HEK293T (cell line): ENCODE results near the gene FTO.

Source experiments
- CTCF ChIA-PET: fragments of 350-600 bp; formaldehyde crosslinking; extraction: SDS; loops from one replicate; lab custom pipeline; 2021; ENCODE audit warnings: antibody characterized with exemption, inconsistent platforms; lab: Yijun Ruan, JAX
- POLR2A ChIA-PET: fragments of 350-600 bp; formaldehyde crosslinking; extraction: SDS; loops from one replicate; lab custom pipeline; 2020; ENCODE audit warnings: antibody characterized with exemption, inconsistent platforms; lab: Yijun Ruan, JAX
- DNase-seq: peaks from one replicate; pipeline ENCODE4 v3.0.0; 2012; ENCODE audit warnings: mixed read lengths; ENCODE audit errors: extremely low spot score
- ARNT ChIP-seq: fragments of 450-650 bp; IDR thresholded peaks from 2 replicates; pipeline ENCODE4 v1.6.1; 2017; ENCODE audit warnings: mild to moderate bottlenecking
- BHLHE40 ChIP-seq: fragments of 450-650 bp; IDR thresholded peaks from 2 replicates; pipeline ENCODE4 v1.6.1; 2016; ENCODE audit warnings: mild to moderate bottlenecking, moderate library complexity, borderline replicate concordance
- CTBP1 ChIP-seq: fragments of 450-650 bp; IDR thresholded peaks from 2 replicates; pipeline ENCODE4 v1.6.1; 2016; ENCODE audit warnings: borderline replicate concordance
- ELF4 ChIP-seq: fragments of 450-650 bp; IDR thresholded peaks from 2 replicates; pipeline ENCODE4 v1.6.1; 2017; ENCODE audit warnings: antibody characterized with exemption
- FOXA1 ChIP-seq: fragments of 450-650 bp; IDR thresholded peaks from 2 replicates; pipeline ENCODE4 v1.6.1; 2016; ENCODE audit warnings: mild to moderate bottlenecking
- FOXK2 ChIP-seq: fragments of 450-650 bp; IDR thresholded peaks from 2 replicates; pipeline ENCODE4 v1.6.1; 2016; ENCODE audit warnings: mild to moderate bottlenecking
- FOXM1 ChIP-seq: fragments of 450-650 bp; IDR thresholded peaks from 2 replicates; pipeline ENCODE4 v1.6.1; 2017; ENCODE audit warnings: mild to moderate bottlenecking, borderline replicate concordance
- HDGF ChIP-seq: fragments of 450-650 bp; IDR thresholded peaks from 2 replicates; pipeline ENCODE4 v1.6.1; 2017; ENCODE audit warnings: antibody characterized with exemption, borderline replicate concordance
- L3MBTL2 ChIP-seq: fragments of 450-650 bp; conservative IDR thresholded peaks from 2 replicates; pipeline ENCODE4 v1.6.1; 2016; ENCODE audit warnings: mild to moderate bottlenecking
- LEF1 ChIP-seq: fragments of 450-650 bp; IDR thresholded peaks from 2 replicates; pipeline ENCODE4 v1.6.1; 2017; ENCODE audit warnings: mild to moderate bottlenecking, borderline replicate concordance
- NFRKB ChIP-seq: fragments of 450-650 bp; IDR thresholded peaks from 2 replicates; pipeline ENCODE4 v1.6.1; 2016; ENCODE audit warnings: mild to moderate bottlenecking, moderate library complexity
- SP1 ChIP-seq: fragments of 450-650 bp; IDR thresholded peaks from 2 replicates; pipeline ENCODE4 v1.6.1; 2017
- SUZ12 ChIP-seq: fragments of 450-650 bp; IDR thresholded peaks from 2 replicates; pipeline ENCODE4 v1.6.1; 2016; ENCODE audit warnings: mild to moderate bottlenecking
- TARDBP ChIP-seq: fragments of 450-650 bp; IDR thresholded peaks from 2 replicates; pipeline ENCODE4 v1.6.1; 2016
- ZNF384 ChIP-seq: fragments of 450-650 bp; IDR thresholded peaks from 2 replicates; pipeline ENCODE4 v1.6.1; 2016
- TF ChIP-seq, protein P1 (sequence below): fragments of 450-650 bp; IDR thresholded peaks from 2 replicates; pipeline ENCODE4 v1.6.1; 2016

The FTO gene

DNA sequence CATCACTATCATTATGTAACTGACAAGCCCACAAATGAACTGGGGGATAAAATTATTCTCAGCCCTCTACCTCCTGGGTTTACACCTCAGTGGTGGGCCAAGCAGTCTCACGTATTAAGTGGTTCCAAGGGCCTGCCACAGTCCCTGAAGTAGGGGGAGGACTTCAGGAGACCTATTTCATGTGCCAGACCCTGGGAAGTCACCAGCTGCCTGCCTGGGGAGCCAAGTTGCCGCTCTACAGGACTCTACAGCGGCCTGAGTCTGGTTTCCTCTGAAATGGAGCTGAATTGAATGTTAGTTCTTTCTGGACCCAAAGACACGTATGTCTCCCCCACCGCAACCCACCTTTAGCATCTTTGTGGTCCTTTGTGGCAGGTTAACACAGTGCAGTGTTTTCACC is 395.7 kb downstream of the FTO start:
- CTCF ChIA-PET: no interaction called here
- POLR2A ChIA-PET: no interaction called here
- TF ChIP-seq, protein P1, sequence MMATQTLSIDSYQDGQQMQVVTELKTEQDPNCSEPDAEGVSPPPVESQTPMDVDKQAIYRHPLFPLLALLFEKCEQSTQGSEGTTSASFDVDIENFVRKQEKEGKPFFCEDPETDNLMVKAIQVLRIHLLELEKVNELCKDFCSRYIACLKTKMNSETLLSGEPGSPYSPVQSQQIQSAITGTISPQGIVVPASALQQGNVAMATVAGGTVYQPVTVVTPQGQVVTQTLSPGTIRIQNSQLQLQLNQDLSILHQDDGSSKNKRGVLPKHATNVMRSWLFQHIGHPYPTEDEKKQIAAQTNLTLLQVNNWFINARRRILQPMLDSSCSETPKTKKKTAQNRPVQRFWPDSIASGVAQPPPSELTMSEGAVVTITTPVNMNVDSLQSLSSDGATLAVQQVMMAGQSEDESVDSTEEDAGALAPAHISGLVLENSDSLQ: no peak
- TF ChIP-seq FOXK2 (no peak), NFRKB (no peak), LEF1 (no peak), ARNT (no peak), TARDBP (no peak), ZNF384 (no peak), CTBP1 (no peak), SP1 (no peak)
- DNase-seq: no peak

DNA sequence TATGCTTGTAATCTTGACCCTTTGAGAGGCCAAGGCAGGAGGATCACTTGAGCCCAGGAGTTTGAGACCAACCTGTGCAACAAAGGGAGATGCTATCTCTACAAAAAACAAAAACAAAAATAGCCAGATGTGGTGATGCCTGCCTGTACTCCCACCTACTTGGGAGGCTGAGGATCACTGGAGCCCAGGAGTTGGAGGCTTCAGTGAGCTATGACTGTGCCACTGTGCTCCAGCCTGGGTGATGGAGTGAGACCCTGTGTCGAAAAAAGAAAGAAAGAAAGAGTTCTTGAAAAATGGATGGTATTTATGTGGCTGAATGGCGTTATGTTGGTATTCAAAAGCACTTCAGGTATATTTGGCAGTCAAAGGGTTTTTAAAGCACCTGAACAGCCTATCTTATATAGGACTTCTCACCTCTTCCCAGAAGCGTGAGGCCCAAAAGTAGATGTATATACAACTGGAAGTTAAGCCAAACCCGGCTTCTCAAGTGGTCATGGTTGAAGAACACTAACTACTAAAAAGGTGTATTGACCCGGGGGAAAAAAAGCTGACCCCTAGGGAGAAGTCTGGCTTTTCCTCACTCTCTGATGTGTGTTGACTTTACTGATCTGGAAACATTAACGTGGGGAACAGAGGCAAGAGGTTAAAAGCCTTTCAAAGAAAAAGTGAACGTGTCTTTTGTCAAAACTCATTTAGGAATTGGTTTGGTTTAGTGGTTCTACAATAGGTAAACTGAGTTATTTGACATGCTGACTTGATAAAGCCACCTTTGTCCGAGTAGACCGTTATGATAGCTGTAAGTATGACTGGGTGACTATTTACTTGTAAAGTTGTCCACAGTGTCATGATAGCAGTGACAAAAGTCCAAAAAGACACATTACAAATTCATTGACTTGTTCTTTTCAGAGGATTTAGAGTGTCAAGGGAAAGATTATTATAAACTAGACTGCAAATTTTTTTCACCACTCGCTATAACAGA is 399.2 kb downstream of the FTO start:
- ChIA-PET POLR2A (no interaction called here), CTCF (no interaction called here)
- no peak for TF ChIP-seq NFRKB
- DNase-seq: no peak

DNA sequence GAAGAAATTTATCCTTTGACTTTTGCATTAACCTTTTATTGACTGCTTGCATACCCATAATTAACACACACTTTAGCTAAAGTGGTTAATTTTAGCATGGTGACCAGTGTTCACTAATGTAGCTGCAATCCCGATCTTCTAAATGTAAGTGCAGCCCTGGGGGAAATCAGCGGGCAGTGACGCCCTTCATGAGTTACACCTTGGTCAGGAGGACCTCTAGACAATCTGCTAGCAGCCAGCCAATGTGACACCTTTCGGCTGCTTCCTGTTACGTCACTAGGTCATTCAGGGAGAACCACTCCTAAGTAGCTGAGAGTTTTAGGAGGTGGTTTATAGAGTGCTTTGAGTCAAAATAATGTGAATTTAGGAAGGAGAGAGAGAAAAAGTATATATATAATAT is 402.1 kb downstream of the FTO start:
- DNase-seq: no peak
- CTCF ChIA-PET: no interaction called here
- POLR2A ChIA-PET: no interaction called here
- no peak for TF ChIP-seq FOXK2
- TF ChIP-seq ELF4: no peak
- TF ChIP-seq ARNT: no peak
- no peak for TF ChIP-seq BHLHE40
- TF ChIP-seq LEF1: no peak
- TF ChIP-seq FOXM1: no peak
- no peak for TF ChIP-seq TARDBP
- TF ChIP-seq, protein P1: no peak
- TF ChIP-seq L3MBTL2: no peak
- no peak for TF ChIP-seq NFRKB
- no peak for TF ChIP-seq FOXA1
- no peak for TF ChIP-seq CTBP1
- TF ChIP-seq SP1: no peak
- no peak for TF ChIP-seq HDGF
- TF ChIP-seq SUZ12: no peak
- no peak for TF ChIP-seq ZNF384

DNA sequence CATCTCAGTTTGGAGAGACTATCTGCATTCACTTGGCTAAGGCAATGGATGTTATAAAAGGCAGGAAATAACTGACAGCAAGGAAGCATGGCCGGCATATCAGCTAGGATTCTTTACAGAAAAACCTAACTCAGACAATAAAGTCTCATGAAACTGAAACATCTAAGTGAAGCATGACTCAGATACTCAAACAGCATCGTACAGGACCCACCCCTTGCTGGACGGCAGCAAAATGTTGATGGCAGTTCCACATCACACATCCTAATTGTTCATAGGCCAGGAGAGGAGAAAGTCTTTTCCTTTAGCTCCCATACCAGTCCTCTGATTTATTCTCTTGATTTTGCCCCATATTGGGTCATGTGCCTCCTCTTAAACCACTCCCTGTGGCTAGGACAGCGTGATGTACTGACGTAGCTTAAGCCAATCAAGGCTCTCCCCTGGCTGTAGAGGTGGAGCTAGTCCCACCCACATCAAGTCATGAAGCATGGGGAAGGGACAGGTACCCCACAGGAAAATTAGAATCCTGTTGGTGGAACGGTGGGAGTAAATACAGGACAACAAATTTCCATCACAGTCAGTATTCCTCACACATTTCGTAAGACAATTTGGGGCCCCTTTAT is 403.7 kb downstream of the FTO start:
- ChIA-PET POLR2A (no interaction called here), CTCF (interaction anchor here (0.5 kb wide), 1 partner anchor 408 kb away, joined by 4 read pairs; no protein-coding TSS in a partner anchor)
- DNase-seq: no peak
- TF ChIP-seq SP1: no peak
- no peak for TF ChIP-seq ARNT
- no peak for TF ChIP-seq FOXA1
- TF ChIP-seq NFRKB: no peak
- TF ChIP-seq HDGF: no peak
- TF ChIP-seq L3MBTL2: no peak
- TF ChIP-seq, protein P1: no peak
- TF ChIP-seq BHLHE40: no peak
- no peak for TF ChIP-seq CTBP1
- TF ChIP-seq FOXK2: no peak
- TF ChIP-seq ZNF384: no peak
- no peak for TF ChIP-seq SUZ12
- no peak for TF ChIP-seq TARDBP
- no peak for TF ChIP-seq FOXM1
- TF ChIP-seq ELF4: no peak

DNA sequence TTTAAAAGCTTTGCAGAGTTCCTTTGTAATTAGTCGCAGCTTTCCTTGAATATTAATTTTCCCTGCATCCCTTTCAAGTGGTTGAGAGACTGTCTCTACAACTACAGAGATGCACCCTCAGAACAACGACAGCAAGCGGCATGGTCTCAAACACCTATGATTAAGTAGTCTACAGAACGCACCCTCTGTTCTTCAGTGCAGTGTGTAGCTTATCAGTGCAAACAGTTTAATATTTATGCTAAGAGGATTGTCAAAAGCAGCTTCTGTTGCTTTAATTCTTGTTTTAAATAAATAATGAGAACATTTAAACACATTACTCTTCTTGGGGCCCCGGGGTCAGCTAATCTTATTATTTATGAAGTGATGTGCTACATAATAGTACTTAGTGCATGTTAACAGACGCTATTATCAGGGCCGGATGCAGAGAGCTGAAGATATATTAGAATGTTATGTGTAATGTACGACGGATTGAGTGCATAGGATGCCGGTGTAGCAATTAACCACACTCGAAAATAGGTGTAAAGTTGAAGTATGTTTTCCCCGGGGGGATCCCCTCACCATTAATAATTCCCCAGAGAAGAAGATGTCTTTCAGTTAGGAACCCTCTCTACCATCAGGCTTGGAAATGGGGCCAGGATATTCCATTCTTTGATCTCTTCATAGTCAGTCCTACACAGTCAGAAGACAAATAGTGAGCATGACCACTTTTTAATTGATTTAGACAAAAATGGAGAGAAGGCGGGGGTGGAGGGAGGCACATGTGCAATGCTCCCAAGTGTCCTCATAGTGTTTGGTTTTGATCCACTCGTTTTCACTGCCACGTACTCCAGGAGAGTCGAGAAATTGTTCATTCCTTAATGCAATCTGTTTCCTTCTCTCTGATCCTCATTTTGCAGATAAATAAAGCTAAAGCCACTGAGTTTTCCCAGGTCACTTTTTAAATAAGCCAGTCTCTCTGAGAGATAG is 406.3 kb downstream of the FTO start:
- TF ChIP-seq CTBP1 (no peak), NFRKB (no peak), L3MBTL2 (no peak), ZNF384 (no peak), LEF1 (no peak), TARDBP (no peak), ELF4 (no peak), FOXA1 (no peak)
- TF ChIP-seq, protein P1: no peak
- ChIA-PET CTCF (no interaction called here), POLR2A (no interaction called here)
- DNase-seq: no peak
